SHP77 treated with DMSO at 0.1 percent for 48 hours (cell line): Measurements from ENCODE around the gene LIG3.
A peak's percentile ranks its signal among the peaks of the same experiment; 100 is the strongest.
"Not testable (repeated sequence)": the region's sequence is repeated elsewhere in the genome, so short reads cannot be mapped to it uniquely, and the experiment has no call there.

ENCODE experiments used
- DNase-seq: peaks from one replicate; lab custom pipeline; 2025; lab: John Stamatoyannopoulos, UW

LIG3 gene

GRCh38 chr17:34999456-34999855, 19.1 kb downstream of the LIG3 start:
- no peak for DNase-seq

GRCh38 chr17:35000965-35001364, 20.7 kb downstream of the LIG3 start:
- DNase-seq: not testable (repeated sequence)

GRCh38 chr17:35001549-35001948, 21.2 kb downstream of the LIG3 start:
- DNase-seq: no peak

GRCh38 chr17:35002876-35003551, 22.7 kb downstream of the LIG3 start:
- no peak for DNase-seq

- DNase-seq: no peak
These were observed 23.5 kb downstream of the LIG3 start for GRCh38 chr17:35003778-35004177.

GRCh38 chr17:35006345-35006744, 26.0 kb downstream of the LIG3 start:
- no peak for DNase-seq

- no peak for DNase-seq
These were observed 26.6 kb downstream of the LIG3 start for GRCh38 chr17:35006961-35007360.

- no peak for DNase-seq
These were observed 29.8 kb downstream of the LIG3 start for GRCh38 chr17:35010093-35010492.

- no peak for DNase-seq
These were observed 31.4 kb downstream of the LIG3 start for GRCh38 chr17:35011671-35012216.

GRCh38 chr17:35016369-35016768, 36.1 kb downstream of the LIG3 start:
- DNase-seq: no peak

GRCh38 chr17:35017021-35017420, 36.7 kb downstream of the LIG3 start:
- DNase-seq: no peak

- no peak for DNase-seq
These were observed 38.5 kb downstream of the LIG3 start for GRCh38 chr17:35018814-35019213.

- no peak for DNase-seq
These were observed 39.3 kb downstream of the LIG3 start for GRCh38 chr17:35019386-35020179.

- DNase-seq: no peak
These were observed 41.4 kb downstream of the LIG3 start for GRCh38 chr17:35021520-35022380.

- peak; percentile 31 for DNase-seq
These were observed 42.3 kb downstream of the LIG3 start for GRCh38 chr17:35022536-35023063.

- no peak for DNase-seq
These were observed 43.2 kb downstream of the LIG3 start for GRCh38 chr17:35023538-35023937.

- no peak for DNase-seq
These were observed 45.2 kb downstream of the LIG3 start for GRCh38 chr17:35025541-35025940.

- not testable (repeated sequence) for DNase-seq
These were observed 47.8 kb downstream of the LIG3 start for GRCh38 chr17:35028097-35028496.

GRCh38 chr17:35028531-35029262, 48.4 kb downstream of the LIG3 start:
- DNase-seq: no peak

GRCh38 chr17:35030780-35031179, 50.5 kb downstream of the LIG3 start:
- DNase-seq: no peak

- no peak for DNase-seq
These were observed 58.1 kb downstream of the LIG3 start for GRCh38 chr17:35038453-35038852.
